ENCODE results near the gene IFRD2.

GRCh38 chr3:50276762-50277101 lies 15.5 kb downstream of the IFRD2 start:
- no peak for TF ChIP-seq EP300 (IDR thresholded peaks at IDR 0.05; ENCODE audit: borderline replicate concordance in 1 of 2, low read depth in 2 of 2, low read length in 2 of 2)
- no peak for TF ChIP-seq EGR1 (IDR thresholded peaks at IDR 0.05; ENCODE audit: borderline replicate concordance, low read depth, low read length)
- TF ChIP-seq, protein P1, sequence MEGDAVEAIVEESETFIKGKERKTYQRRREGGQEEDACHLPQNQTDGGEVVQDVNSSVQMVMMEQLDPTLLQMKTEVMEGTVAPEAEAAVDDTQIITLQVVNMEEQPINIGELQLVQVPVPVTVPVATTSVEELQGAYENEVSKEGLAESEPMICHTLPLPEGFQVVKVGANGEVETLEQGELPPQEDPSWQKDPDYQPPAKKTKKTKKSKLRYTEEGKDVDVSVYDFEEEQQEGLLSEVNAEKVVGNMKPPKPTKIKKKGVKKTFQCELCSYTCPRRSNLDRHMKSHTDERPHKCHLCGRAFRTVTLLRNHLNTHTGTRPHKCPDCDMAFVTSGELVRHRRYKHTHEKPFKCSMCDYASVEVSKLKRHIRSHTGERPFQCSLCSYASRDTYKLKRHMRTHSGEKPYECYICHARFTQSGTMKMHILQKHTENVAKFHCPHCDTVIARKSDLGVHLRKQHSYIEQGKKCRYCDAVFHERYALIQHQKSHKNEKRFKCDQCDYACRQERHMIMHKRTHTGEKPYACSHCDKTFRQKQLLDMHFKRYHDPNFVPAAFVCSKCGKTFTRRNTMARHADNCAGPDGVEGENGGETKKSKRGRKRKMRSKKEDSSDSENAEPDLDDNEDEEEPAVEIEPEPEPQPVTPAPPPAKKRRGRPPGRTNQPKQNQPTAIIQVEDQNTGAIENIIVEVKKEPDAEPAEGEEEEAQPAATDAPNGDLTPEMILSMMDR (IDR thresholded peaks at IDR 0.05; ENCODE audit: control extremely low read depth in 1 of 3, insufficient read depth in 1 of 3, low read depth in 1 of 3, low read length in 3 of 3) = no peak
- TF ChIP-seq POLR2AphosphoS5 (IDR thresholded peaks at IDR 0.05; ENCODE audit: low read depth, low read length) = no peak
- TF ChIP-seq BCL11A (IDR thresholded peaks at IDR 0.05; ENCODE audit: low read depth in 2 of 2, low read length in 2 of 2) = no peak
- TF ChIP-seq CEBPB (IDR thresholded peaks at IDR 0.05; ENCODE audit: low read depth, low read length) = no peak

Data from H1 (cell line).